T-helper 2 cell treated with Interferon-gamma antibody and Interleukin-4, amounts not matched to agents 5 μg/mL and 100 μg/mL, for 36 hours (primary cell): ENCODE measurements around the gene PODN.
A peak's percentile ranks its signal among the peaks of the same experiment; 100 is the strongest.

Experiments
- DNase-seq: peaks from one replicate; pipeline ENCODE4 v3.0.0; 2021; ENCODE audit warnings: low spot score
- H3K27ac Mint-ChIP-seq: one replicate; pipeline ENCODE4 v1.8.0; 2021; ENCODE audit warnings: mild to moderate bottlenecking, mixed read lengths
- H3K27me3 Mint-ChIP-seq: one replicate; pipeline ENCODE4 v1.8.0; 2021; ENCODE audit warnings: low read depth, mixed read lengths
- H3K36me3 Mint-ChIP-seq: one replicate; pipeline ENCODE4 v1.8.0; 2021; ENCODE audit warnings: low read depth, mixed read lengths
- H3K4me1 Mint-ChIP-seq: one replicate; pipeline ENCODE4 v1.8.0; 2021; ENCODE audit warnings: low read depth, mixed read lengths
- H3K4me3 Mint-ChIP-seq: one replicate; pipeline ENCODE4 v1.8.0; 2022; ENCODE audit warnings: mild to moderate bottlenecking, moderate library complexity, mixed read lengths
- H3K9me3 Mint-ChIP-seq: one replicate; pipeline ENCODE4 v1.8.0; 2021; ENCODE audit warnings: mixed read lengths

PODN gene

DNA sequence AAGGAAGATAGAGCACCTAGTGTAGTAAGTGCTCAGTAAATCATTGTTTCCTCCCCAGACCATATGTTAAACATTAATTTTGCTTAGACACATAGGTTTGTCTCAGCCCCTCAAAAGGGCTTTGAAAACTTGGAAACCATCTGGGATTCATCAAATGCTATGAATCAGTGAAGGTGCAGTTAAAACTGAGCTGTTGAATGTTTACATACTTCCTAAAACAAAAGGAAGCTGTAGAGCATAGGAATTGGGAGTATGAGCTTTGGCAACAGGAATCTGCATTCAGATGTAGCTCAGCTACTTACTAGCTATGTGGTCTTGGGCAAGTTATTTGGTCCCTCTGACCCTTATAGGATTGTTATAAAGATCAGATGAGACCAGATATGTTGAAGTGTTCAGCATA is 18.7 kb upstream of the PODN start:
- H3K36me3 Mint-ChIP-seq = peaks cover 19% of the 10 kb centered on the region

DNA sequence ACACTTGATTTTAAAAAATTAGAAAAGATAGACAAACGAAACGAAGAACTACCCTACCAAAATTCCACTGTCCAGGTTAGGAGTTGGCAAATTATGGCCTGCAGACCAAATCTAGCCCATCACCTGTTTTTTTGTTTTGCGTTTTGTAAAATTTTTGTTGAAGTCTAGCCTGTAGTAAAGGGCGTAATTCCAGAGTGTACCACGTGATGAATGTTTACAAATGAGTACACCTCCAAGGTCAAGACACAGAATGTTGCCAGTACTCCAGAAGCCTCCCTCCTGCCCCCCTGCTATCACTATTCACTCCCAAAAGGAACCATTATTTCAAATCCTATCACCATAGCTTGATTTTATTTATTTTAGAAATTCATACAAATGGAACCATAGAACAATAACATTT is 17.1 kb upstream of the PODN start:
- H3K4me3 Mint-ChIP-seq = no peak overlapping the region
- H3K36me3 Mint-ChIP-seq = peaks cover 10% of the 10 kb centered on the region
- H3K27ac Mint-ChIP-seq = no peak overlapping the region
- no peaks in the 10 kb centered on the region for H3K9me3 Mint-ChIP-seq
- peaks cover 9% of the 10 kb centered on the region for H3K4me1 Mint-ChIP-seq
- no peaks in the 10 kb centered on the region for H3K27me3 Mint-ChIP-seq
- DNase-seq = no peak

More for the DNA sequence above, 18.7 kb upstream of the PODN start:
- no peak for DNase-seq
- Mint-ChIP-seq H3K27me3 (no peaks in the 10 kb centered on the region), H3K4me1 (peaks cover 7% of the 10 kb centered on the region), H3K27ac (no peak overlapping the region), H3K4me3 (no peak overlapping the region), H3K9me3 (no peaks in the 10 kb centered on the region)

DNA sequence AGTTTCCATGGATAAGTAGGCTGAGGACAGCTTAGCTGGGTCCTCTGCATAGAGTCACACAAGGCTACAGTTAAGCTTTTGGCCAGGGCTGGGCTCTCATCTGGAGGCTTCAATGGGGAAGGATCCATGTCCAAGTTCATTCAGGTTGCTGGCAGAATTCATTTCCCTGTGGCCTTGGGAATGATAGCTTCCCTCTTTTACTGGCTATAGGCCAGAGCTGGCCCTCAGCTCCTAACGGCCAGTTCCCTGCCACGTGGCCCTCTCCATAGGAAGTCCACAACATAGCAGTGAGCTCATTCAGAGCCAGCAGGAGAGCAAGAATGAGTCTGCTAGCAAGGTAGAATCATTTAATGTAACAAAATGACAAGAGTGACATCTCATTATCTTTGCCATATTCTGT is 15.1 kb upstream of the PODN start:
- Mint-ChIP-seq H3K9me3 (no peaks in the 10 kb centered on the region), H3K36me3 (peaks cover 15% of the 10 kb centered on the region), H3K27ac (no peak overlapping the region), H3K4me3 (no peak overlapping the region), H3K27me3 (no peaks in the 10 kb centered on the region), H3K4me1 (peaks cover 9% of the 10 kb centered on the region)
- no peak for DNase-seq

DNA sequence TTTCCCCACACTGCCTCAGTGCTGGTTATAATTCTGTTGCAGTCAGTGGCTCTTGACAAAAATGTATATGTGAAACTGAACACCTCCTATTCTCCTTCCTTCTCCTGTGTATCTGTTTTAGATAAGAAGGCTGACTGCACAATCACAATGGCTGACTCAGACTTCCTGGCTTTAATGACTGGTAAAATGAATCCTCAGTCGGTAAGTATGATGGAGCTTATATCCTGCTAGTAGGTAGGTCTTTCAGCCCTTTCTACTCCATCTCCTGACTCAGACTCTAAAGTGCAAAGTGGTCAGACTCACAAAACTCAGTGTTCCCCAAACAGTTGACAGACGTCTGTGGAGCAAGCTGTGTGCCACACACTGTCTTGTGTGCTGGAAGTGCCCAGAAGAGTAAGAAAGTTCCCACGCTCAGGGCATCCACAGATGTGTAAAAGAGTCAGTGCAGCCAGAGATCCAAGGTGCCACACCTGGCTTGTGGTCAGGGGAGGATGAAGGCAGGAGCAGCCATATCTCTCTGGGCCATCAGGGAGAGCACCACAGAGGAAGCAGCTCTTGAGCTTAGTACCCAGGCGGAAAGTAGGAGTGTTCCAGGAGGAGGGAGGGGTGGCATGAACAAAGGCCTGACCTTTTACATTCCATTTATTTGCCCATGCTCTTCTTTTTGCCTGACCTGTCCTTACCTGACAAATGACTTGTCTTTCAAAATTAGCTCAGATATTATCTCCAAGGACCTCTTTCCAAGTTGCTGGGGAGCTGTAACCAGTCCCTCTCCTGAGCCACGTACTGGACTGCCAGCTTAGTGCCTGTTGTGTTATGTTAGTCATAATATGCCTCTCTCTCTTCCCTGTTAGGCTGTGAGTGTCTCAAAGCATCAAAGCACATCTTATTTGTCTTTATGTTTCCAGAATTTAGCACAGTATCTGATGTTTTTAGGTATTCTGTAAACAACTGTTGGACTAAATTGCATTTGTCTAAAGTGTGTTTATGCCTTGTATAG is 14.0 kb upstream of the PODN start:
- Mint-ChIP-seq H3K4me3 (no peak overlapping the region), H3K4me1 (peaks cover 9% of the 10 kb centered on the region), H3K27ac (no peak overlapping the region), H3K36me3 (peaks cover 19% of the 10 kb centered on the region), H3K27me3 (no peaks in the 10 kb centered on the region), H3K9me3 (no peaks in the 10 kb centered on the region)
- no peak for DNase-seq

DNA sequence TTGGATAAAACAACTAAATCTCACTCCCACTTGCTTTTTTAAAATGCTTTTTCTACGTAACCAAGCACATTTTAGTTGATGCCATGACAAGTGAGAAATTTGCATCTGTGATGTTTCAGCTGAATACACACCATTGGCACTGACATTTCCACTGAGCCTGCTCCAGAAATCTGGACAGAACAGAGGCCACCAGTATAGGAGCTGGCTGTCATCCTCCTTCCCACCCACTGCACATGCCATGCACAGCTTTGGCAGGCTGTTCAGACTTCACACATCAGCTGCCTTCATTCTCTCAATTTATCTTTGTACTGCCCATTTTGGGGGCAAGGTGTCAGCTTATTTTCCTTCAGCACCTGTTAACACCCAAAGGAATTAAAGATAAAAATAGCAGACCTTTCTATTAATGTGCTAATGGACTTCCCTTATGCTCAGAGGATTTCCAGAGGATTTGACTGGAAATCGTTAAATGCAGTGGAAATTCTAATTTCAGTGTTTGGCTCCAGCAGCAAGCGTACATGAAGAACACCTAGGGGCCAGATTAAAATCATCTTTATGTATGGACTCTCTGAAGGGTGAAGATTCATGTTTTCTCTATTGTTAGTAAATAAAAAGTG is 12.9 kb upstream of the PODN start:
- Mint-ChIP-seq H3K36me3 (peaks cover 27% of the 10 kb centered on the region), H3K27me3 (no peaks in the 10 kb centered on the region), H3K4me1 (peaks cover 9% of the 10 kb centered on the region), H3K9me3 (no peaks in the 10 kb centered on the region), H3K4me3 (no peak overlapping the region), H3K27ac (no peak overlapping the region)
- DNase-seq = no peak

DNA sequence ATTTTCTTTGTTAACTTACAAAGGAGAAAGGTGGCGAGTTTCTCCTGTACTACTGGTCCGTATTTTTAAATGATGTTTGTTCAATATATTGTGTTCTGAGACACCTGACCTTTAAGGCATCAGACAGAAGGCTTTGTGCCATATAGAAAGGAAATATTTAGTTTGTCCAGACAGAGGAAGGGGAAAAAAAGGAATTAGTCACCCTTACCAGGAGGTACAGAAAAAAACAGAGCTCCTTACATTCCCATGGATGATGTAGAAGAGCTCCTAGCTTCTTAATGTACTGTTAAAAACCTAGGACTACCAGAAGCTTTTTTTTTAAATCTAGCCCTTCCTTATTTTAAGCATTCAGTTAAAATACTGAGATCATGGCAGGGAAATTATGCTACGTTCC is 12.4 kb upstream of the PODN start:
- Mint-ChIP-seq H3K9me3 (no peaks in the 10 kb centered on the region), H3K27ac (no peak overlapping the region), H3K27me3 (no peaks in the 10 kb centered on the region), H3K4me1 (peaks cover 9% of the 10 kb centered on the region), H3K4me3 (no peak overlapping the region), H3K36me3 (peaks cover 28% of the 10 kb centered on the region)
- DNase-seq = no peak

DNA sequence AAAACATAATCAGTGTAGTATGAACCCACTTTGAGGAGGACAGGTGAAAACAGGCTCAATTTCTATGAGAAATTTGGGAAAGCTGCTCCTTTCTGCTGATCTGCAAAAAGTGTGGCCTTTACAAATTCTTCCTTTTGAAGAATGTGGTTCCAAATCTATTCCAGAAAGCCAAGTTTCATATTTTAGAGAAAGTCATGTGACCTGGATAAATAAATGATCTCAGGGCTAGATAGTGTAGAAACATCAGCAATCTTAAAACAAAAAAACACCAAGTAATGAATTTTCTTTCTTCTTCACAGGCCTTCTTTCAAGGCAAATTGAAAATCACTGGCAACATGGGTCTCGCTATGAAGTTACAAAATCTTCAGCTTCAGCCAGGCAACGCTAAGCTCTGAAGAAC is 11.7 kb upstream of the PODN start:
- Mint-ChIP-seq H3K27me3 (no peaks in the 10 kb centered on the region), H3K4me3 (no peak overlapping the region), H3K4me1 (peaks cover 9% of the 10 kb centered on the region), H3K36me3 (peaks cover 31% of the 10 kb centered on the region), H3K9me3 (no peaks in the 10 kb centered on the region), H3K27ac (no peak overlapping the region)
- no peak for DNase-seq

DNA sequence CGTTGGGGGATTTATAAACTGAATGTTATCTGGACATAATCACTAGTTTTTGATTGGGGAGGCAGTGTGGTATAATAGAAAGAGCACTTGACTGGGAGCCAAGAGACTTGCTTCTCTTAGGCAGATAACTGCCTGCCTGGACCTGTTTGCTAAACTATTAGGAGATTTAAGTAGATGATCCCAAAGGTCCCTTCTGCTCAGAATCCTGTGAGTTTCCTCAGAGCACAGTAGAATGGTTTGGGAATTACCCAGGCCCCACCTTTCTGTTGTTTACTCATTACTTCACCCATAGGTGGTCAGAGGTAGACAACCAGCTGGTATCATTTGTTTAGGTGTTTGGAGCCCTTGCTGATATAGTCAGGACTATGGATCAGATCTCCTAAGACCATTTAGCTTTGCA is 10.3 kb upstream of the PODN start:
- H3K36me3 Mint-ChIP-seq = peaks cover 32% of the 10 kb centered on the region
- no peaks in the 10 kb centered on the region for H3K9me3 Mint-ChIP-seq
- no peaks in the 10 kb centered on the region for H3K27me3 Mint-ChIP-seq
- H3K4me3 Mint-ChIP-seq = no peak overlapping the region
- H3K4me1 Mint-ChIP-seq = peaks cover 9% of the 10 kb centered on the region
- DNase-seq = no peak
- no peak overlapping the region for H3K27ac Mint-ChIP-seq

DNA sequence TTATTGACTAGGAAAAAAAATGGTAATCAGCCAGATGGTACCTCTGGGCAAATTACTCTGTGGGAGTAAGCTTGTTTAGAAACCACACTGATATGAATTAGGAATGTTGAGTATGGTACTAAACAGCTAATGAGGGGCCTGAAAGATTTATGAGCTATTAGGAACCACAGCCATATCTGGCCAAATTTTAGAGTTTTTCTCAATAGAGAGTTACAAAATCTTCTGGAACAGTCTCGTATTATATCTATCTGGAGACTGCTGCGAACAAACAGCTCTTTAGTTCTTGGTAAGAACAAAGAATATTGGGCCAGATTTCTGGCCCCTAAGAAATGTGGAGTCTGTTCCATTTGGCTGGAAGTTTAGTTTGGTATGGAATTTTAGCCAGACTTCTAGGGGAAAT is 4.9 kb upstream of the PODN start:
- peaks cover 17% of the 10 kb centered on the region for H3K36me3 Mint-ChIP-seq
- no peaks in the 10 kb centered on the region for H3K4me1 Mint-ChIP-seq
- H3K27me3 Mint-ChIP-seq = peaks cover 42% of the 10 kb centered on the region
- no peak overlapping the region for H3K27ac Mint-ChIP-seq
- H3K4me3 Mint-ChIP-seq = no peak overlapping the region
- H3K9me3 Mint-ChIP-seq = no peaks in the 10 kb centered on the region
- DNase-seq = no peak

DNA sequence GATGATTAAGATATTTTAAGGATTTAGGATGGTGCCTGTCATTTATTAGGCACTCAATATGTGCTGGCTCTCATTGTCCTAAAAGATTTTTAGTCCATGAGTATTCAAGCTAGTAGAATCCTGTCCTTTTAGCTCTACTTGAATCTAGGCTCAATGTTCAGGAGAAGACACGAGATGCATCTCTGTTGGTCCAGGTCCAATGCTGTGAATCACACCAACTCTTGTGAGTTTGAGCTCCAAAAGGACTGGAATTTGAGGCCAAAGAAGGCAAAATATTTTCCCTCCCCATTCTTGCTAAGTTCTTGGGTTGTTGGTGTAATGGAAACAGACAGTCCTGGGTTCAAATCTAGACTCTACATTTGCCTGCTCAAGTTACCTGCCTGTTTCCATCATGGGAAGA is 1.4 kb upstream of the PODN start:
- no peaks in the 10 kb centered on the region for H3K4me1 Mint-ChIP-seq
- no peak overlapping the region for H3K4me3 Mint-ChIP-seq
- H3K36me3 Mint-ChIP-seq = no peaks in the 10 kb centered on the region
- H3K27me3 Mint-ChIP-seq = peaks cover 67% of the 10 kb centered on the region
- H3K27ac Mint-ChIP-seq = no peak overlapping the region
- no peak for DNase-seq
- H3K9me3 Mint-ChIP-seq = no peaks in the 10 kb centered on the region

DNA sequence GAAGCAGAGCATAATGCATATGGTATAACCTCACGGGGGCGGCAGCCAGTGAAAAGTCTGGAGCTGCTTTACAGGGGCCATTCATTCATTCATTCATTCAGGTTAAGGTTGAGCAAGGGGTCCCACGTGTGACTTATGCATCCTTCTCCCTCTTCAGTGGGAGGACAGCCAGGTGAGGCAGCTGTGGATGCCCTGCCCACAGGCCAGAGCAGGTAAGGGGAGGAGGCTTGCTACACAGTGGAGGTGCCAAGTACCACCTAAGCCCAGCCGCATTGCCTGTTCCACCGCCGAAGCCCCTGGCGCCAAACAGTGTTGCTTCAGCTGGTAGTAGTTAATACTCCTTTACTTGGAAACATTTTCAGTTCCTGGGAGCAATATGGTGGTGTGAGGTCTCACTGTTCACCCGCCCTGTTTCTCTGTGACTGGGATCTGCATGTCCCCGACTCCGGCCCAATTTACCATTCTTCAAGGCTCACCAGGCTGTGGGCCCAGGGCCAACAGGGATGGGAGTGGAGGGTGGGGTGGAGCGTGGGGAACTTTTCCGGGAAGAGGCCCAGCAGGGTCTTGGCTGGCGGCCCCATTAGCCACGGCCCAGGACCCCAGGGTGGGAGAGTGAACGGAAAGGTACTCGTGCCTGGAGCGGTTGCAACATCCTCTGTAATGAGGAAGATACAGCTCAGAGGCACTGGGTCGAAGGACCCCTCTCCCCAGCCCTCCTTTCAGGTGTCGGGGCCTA is 722 bp upstream of the PODN start:
- Mint-ChIP-seq H3K4me1 (no peaks in the 10 kb centered on the region), H3K9me3 (no peaks in the 10 kb centered on the region), H3K4me3 (no peak overlapping the region), H3K27me3 (peaks cover 69% of the 10 kb centered on the region), H3K27ac (no peak overlapping the region), H3K36me3 (no peaks in the 10 kb centered on the region)
- no peak for DNase-seq

DNA sequence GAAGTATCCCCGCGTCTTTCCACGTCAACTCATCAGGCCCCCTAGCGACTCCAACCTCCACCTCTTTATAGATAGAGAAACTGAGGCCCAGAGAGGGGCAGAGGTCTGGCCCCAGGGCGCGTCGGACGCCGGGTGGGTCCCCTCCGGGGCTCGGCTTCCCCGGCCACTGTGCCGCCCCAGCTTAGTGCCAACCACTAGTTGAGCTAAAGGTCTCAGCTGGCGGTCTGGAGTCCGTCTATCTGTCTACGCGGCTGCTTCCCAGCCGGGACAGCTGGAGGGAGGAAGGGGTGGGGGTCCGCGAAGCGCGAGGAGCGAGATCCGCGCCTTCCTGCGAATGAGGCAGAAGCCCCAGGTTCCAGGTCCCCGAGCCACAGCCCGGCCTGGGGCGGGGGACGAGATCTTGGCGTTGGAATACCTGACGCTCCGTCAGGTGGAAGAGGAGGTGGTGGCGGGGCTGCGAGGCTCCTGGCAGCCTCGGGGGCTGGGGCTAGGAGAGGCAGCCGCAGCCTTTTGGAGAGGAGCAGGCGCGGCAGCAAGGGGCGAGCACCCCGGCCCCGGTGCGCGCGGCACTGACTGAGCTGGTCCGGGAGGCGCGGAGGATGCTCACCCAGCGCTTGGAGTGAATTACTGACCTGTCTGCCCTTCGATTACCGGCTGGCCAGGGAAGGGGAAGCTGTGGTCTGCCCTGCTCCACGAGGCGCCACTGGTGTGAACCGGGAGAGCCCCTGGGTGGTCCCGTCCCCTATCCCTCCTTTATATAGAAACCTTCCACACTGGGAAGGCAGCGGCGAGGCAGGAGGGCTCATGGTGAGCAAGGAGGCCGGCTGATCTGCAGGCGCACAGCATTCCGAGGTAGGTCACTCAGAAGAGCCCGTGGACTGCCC is 937 bp downstream of the PODN start:
- no peaks in the 10 kb centered on the region for H3K36me3 Mint-ChIP-seq
- peaks cover 64% of the 10 kb centered on the region for H3K27me3 Mint-ChIP-seq
- H3K4me1 Mint-ChIP-seq = no peaks in the 10 kb centered on the region
- no peak overlapping the region for H3K27ac Mint-ChIP-seq
- no peaks in the 10 kb centered on the region for H3K9me3 Mint-ChIP-seq
- DNase-seq = no peak
- H3K4me3 Mint-ChIP-seq = peak overlapping the region; percentile 32

DNA sequence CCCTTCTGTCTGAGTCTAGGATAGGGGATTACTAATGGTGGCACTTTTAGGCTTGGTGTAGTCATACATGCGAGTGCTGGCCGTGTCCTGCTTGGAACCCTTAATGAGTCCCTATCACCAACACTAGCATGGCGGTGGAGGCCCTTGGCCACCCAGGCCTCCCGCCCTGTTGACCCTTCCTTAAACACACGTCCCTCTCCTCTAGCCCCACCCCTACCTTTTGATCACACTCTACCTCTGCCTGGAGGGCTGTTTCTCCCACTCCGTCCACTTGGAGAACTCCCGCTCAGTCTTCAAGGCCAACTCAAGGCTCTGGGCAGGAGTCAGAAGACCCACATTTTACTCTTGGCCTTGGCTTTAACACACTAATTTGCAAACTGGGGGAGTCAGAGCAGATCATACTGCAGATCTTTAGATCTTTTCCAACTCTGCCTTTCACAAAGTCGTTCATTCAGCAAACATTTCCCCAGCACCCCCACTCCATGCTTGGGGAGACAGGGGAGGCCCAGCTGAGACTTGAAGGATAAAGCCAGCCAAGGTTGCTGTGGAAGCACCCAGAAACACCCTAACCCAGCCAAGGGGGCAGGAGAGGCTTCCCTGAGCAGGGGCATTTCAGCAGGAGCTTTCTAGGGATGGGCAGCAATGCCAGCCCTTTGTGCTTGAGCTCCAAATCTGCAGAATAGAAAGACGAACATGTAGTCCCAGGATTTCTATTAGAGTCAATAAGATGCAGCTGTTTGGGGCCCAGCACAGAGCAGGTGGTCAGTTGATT is 1.9 kb downstream of the PODN start:
- Mint-ChIP-seq H3K9me3 (no peaks in the 10 kb centered on the region), H3K27ac (no peak overlapping the region), H3K4me1 (no peaks in the 10 kb centered on the region), H3K27me3 (peaks cover 55% of the 10 kb centered on the region), H3K4me3 (no peak overlapping the region), H3K36me3 (no peaks in the 10 kb centered on the region)
- DNase-seq = no peak
